ENCODE data around the gene PXDN. TPM values are rescaled to one million over a fixed set of nuclear protein-coding genes. Genes with fewer than 3 reads are reported as not detected.

The PXDN gene
- total and polyA plus RNA-seq, 2 donors (not counting 1 experiment from before 2014, with no cell fraction given): 0.21 to 1.4 TPM

- Histone ChIP-seq H3K4me2 (replicated peaks; ENCODE audit: low read depth, low read length, poor library complexity, severe bottlenecking) (no peak overlapping the region), H3K79me2 (ENCODE audit: control insufficient read depth, insufficient read depth, low read length) (no peaks in the 10 kb centered on the region), H3K27ac (ENCODE audit: low read length in 2 of 2) (no peak overlapping the region), H4K20me1 (ENCODE audit: control insufficient read depth, insufficient read depth, low read length, poor library complexity, severe bottlenecking) (no peaks in the 10 kb centered on the region), H2AFZ (ENCODE audit: insufficient read depth, low read depth, low read length, poor library complexity, severe bottlenecking) (no peak overlapping the region), H3K9ac (ENCODE audit: low read length) (no peak overlapping the region), H3K4me1 (ENCODE audit: control insufficient read depth in 2 of 2, insufficient read depth in 2 of 2, low read length in 2 of 2) (no peaks in the 10 kb centered on the region), H3K27me3 (replicated peaks in 1 of 4; ENCODE audit: control extremely low read depth in 1 of 4, control insufficient read depth in 3 of 4, insufficient read depth in 4 of 4, low read length in 3 of 4) (no peaks in the 10 kb centered on the region), H3K36me3 (replicated peaks in 1 of 2; ENCODE audit: control extremely low read depth in 1 of 2, control insufficient read depth in 1 of 2, extremely low read depth in 1 of 2, insufficient read depth in 2 of 2, low read length in 1 of 2) (no peaks in the 10 kb centered on the region), H3K4me3 (ENCODE audit: control extremely low read depth in 1 of 5, extremely low read depth in 1 of 5, insufficient read depth in 1 of 5, low read depth in 2 of 5, low read length in 4 of 5) (no peak overlapping the region), H3K9me3 (ENCODE audit: control extremely low read depth in 1 of 3, control insufficient read depth in 2 of 3, insufficient read depth in 1 of 3, low read length in 2 of 3) (no peaks in the 10 kb centered on the region)
- WGBS (ENCODE audit: insufficient coverage): 93% methylated on average over 6 of the region's 6 CpGs
- intact Hi-C loops (cut with micrococcal nuclease): no loop called here
- ChIA-PET POLR2A (no interaction called here), CTCF (no interaction called here)
- H3K9me3 Mint-ChIP-seq (ENCODE audit: insufficient read depth): no peaks in the 10 kb centered on the region
- H3K4me1 Mint-ChIP-seq: no peaks in the 10 kb centered on the region
- TF ChIP-seq EZH2 (IDR thresholded peaks at IDR 0.05; ENCODE audit: borderline replicate concordance, insufficient read depth, low read depth, low read length, poor library complexity, severe bottlenecking) (no peak), CTCF (IDR thresholded peaks at IDR 0.05) (no peak)
- no peak for ATAC-seq (ENCODE audit: low read depth)
- H3K27ac Mint-ChIP-seq: no peak overlapping the region
- H3K4me3 Mint-ChIP-seq: no peak overlapping the region
- peaks cover 3% of the 10 kb centered on the region for H3K27me3 Mint-ChIP-seq
- peak; percentile 19 for DNase-seq
These were observed 87.9 kb downstream of the PXDN start for GRCh38 chr2:1656326-1656960.

GRCh38 chr2:1655461-1655860, 88.9 kb downstream of the PXDN start:
- Histone ChIP-seq H3K27me3 (replicated peaks in 1 of 4; ENCODE audit: control extremely low read depth in 1 of 4, control insufficient read depth in 3 of 4, insufficient read depth in 4 of 4, low read length in 3 of 4) (no peaks in the 10 kb centered on the region), H3K79me2 (ENCODE audit: control insufficient read depth, insufficient read depth, low read length) (no peaks in the 10 kb centered on the region), H4K20me1 (ENCODE audit: control insufficient read depth, insufficient read depth, low read length, poor library complexity, severe bottlenecking) (no peaks in the 10 kb centered on the region), H3K4me3 (ENCODE audit: control extremely low read depth in 1 of 5, extremely low read depth in 1 of 5, insufficient read depth in 1 of 5, low read depth in 2 of 5, low read length in 4 of 5) (no peak overlapping the region), H3K27ac (ENCODE audit: low read length in 2 of 2) (no peak overlapping the region), H3K4me1 (ENCODE audit: control insufficient read depth in 2 of 2, insufficient read depth in 2 of 2, low read length in 2 of 2) (no peaks in the 10 kb centered on the region), H3K4me2 (replicated peaks; ENCODE audit: low read depth, low read length, poor library complexity, severe bottlenecking) (no peak overlapping the region), H2AFZ (ENCODE audit: insufficient read depth, low read depth, low read length, poor library complexity, severe bottlenecking) (no peak overlapping the region), H3K9me3 (ENCODE audit: control extremely low read depth in 1 of 3, control insufficient read depth in 2 of 3, insufficient read depth in 1 of 3, low read length in 2 of 3) (no peaks in the 10 kb centered on the region), H3K9ac (ENCODE audit: low read length) (no peak overlapping the region), H3K36me3 (replicated peaks in 1 of 2; ENCODE audit: control extremely low read depth in 1 of 2, control insufficient read depth in 1 of 2, extremely low read depth in 1 of 2, insufficient read depth in 2 of 2, low read length in 1 of 2) (no peaks in the 10 kb centered on the region)
- no peaks in the 10 kb centered on the region for H3K9me3 Mint-ChIP-seq (ENCODE audit: insufficient read depth)
- ATAC-seq (ENCODE audit: low read depth) (no peak), DNase-seq (no peak)
- no peak overlapping the region for H3K27ac Mint-ChIP-seq
- WGBS (ENCODE audit: insufficient coverage): 89% methylated on average over 2 of the region's 3 CpGs
- peaks cover 3% of the 10 kb centered on the region for H3K27me3 Mint-ChIP-seq
- intact Hi-C loops (cut with micrococcal nuclease): no loop called here
- no peak for TF ChIP-seq CTCF (IDR thresholded peaks at IDR 0.05)
- TF ChIP-seq EZH2 (IDR thresholded peaks at IDR 0.05; ENCODE audit: borderline replicate concordance, insufficient read depth, low read depth, low read length, poor library complexity, severe bottlenecking): no peak
- H3K4me1 Mint-ChIP-seq: no peaks in the 10 kb centered on the region
- POLR2A ChIA-PET: no interaction called here
- H3K4me3 Mint-ChIP-seq: no peak overlapping the region
- CTCF ChIA-PET: no interaction called here
